ENCODE measurements around the gene MPPED1.

Gene MPPED1

GRCh38 chr22:43411040-43411868 lies 560 bp upstream of the MPPED1 start:
- DNase-seq (ENCODE audit: low spot score), result no peak

GRCh38 chr22:43412808-43413795 lies 1.3 kb downstream of the MPPED1 start:
- no peak for DNase-seq (ENCODE audit: low spot score)

- no peak for DNase-seq (ENCODE audit: low spot score)
Observed at GRCh38 chr22:43413826-43414225, 2.0 kb downstream of the MPPED1 start.

- DNase-seq (ENCODE audit: low spot score), result no peak
Observed at GRCh38 chr22:43415681-43416080, 3.9 kb downstream of the MPPED1 start.

- no peak for DNase-seq (ENCODE audit: low spot score)
Observed at GRCh38 chr22:43417555-43417954, 5.7 kb downstream of the MPPED1 start.

- no peak for DNase-seq (ENCODE audit: low spot score)
Observed at GRCh38 chr22:43418079-43418825, 6.4 kb downstream of the MPPED1 start.

- DNase-seq (ENCODE audit: low spot score), result no peak
Observed at GRCh38 chr22:43419371-43420080, 7.7 kb downstream of the MPPED1 start.

GRCh38 chr22:43421046-43421665 lies 9.3 kb downstream of the MPPED1 start:
- no peak for DNase-seq (ENCODE audit: low spot score)

- no peak for DNase-seq (ENCODE audit: low spot score)
Observed at GRCh38 chr22:43421914-43422615, 10.3 kb downstream of the MPPED1 start.

- no peak for DNase-seq (ENCODE audit: low spot score)
Observed at GRCh38 chr22:43423046-43423445, 11.2 kb downstream of the MPPED1 start.

GRCh38 chr22:43424201-43424600 lies 12.4 kb downstream of the MPPED1 start:
- no peak for DNase-seq (ENCODE audit: low spot score)

GRCh38 chr22:43424666-43425630 lies 13.1 kb downstream of the MPPED1 start:
- no peak for DNase-seq (ENCODE audit: low spot score)

- no peak for DNase-seq (ENCODE audit: low spot score)
Observed at GRCh38 chr22:43425976-43426785, 14.4 kb downstream of the MPPED1 start.

- no peak for DNase-seq (ENCODE audit: low spot score)
Observed at GRCh38 chr22:43426816-43427215, 15.0 kb downstream of the MPPED1 start.

GRCh38 chr22:43427296-43428004 lies 15.6 kb downstream of the MPPED1 start:
- no peak for DNase-seq (ENCODE audit: low spot score)

GRCh38 chr22:43428005-43428485 lies 16.2 kb downstream of the MPPED1 start:
- DNase-seq (ENCODE audit: low spot score), result no peak

GRCh38 chr22:43428521-43428920 lies 16.7 kb downstream of the MPPED1 start:
- no peak for DNase-seq (ENCODE audit: low spot score)

Measured in germinal center (tissue), 1 donor.